ENCODE results near the gene HSD3B2.
"Not testable (repeated sequence)": the region's sequence is repeated elsewhere in the genome, so short reads cannot be mapped to it uniquely, and the experiment has no call there.

GRCh38 chr1:119377594-119377993 lies 37.4 kb upstream of the HSD3B2 start:
- not testable (repeated sequence) for TF ChIP-seq CTCF (IDR thresholded peaks at IDR 0.05; ENCODE audit: control extremely low read depth in 1 of 3, insufficient read depth in 1 of 3, low read depth in 1 of 3, low read length in 3 of 3); EZH2 (IDR thresholded peaks at IDR 0.05; ENCODE audit: low read depth, low read length, severe bottlenecking); SRF (IDR thresholded peaks at IDR 0.05; ENCODE audit: low read depth, low read length); CHD2 (IDR thresholded peaks at IDR 0.05; ENCODE audit: low read length); POLR2A (IDR thresholded peaks at IDR 0.05; ENCODE audit: control extremely low read depth in 1 of 2, low read depth in 2 of 2, low read length in 2 of 2); CHD1 (IDR thresholded peaks at IDR 0.05; ENCODE audit: low read depth, low read length); EP300 (IDR thresholded peaks at IDR 0.05; ENCODE audit: borderline replicate concordance in 1 of 2, low read depth in 2 of 2, low read length in 2 of 2); CEBPB (IDR thresholded peaks at IDR 0.05; ENCODE audit: low read depth, low read length); CBX8 (IDR thresholded peaks at IDR 0.05; ENCODE audit: borderline replicate concordance, low read depth, low read length); FOSL1 (IDR thresholded peaks at IDR 0.05; ENCODE audit: insufficient read depth, low read depth, low read length)

Measured in H1 (cell line).